IMR-90 (cell line): ENCODE results near the gene NRCAM. TPM values are rescaled to one million over a fixed set of nuclear protein-coding genes. Genes with fewer than 3 reads are reported as not detected.

ENCODE experiments used
- ATAC-seq: fragments of 200-7000 bp; cut with Tn5 transposase; 2 replicates; pipeline ENCODE4 v1.9.1; 2020; ENCODE audit warnings: low read depth, mild to moderate bottlenecking, moderate library complexity
- BruUV-seq: library from RNA; stranded (reverse); fragments of 400-500 nt; replicated peaks from 2 replicates; lab custom pipeline; 2021; lab: Mats Ljungman, UMichigan
- CTCF ChIA-PET: fragments of 300-600 bp; formaldehyde crosslinking; extraction: SDS; loops from one replicate; lab custom pipeline; 2021; ENCODE audit warnings: antibody characterized with exemption; lab: Yijun Ruan, JAX
- POLR2A ChIA-PET: fragments of 300-600 bp; sonication (Branson Sonifier 250); formaldehyde crosslinking; loops from one replicate; lab custom pipeline; 2022; ENCODE audit warnings: antibody characterized with exemption; ENCODE audit not compliant: unreplicated experiment; lab: Charles Lee
- DNase-seq: peaks from one replicate; pipeline ENCODE4 v3.0.0; 2013
- H2AFZ ChIP-seq: replicated peaks from 2 replicates; pipeline ENCODE3; 2013; ENCODE audit warnings: low read length, mild to moderate bottlenecking; ENCODE audit not compliant: poor library complexity
- H2AK5ac ChIP-seq: 2 replicates; pipeline ENCODE4 v1.6.1; 2013; ENCODE audit warnings: low read depth, low read length, inconsistent platforms
- H2AK9ac ChIP-seq: replicated peaks from 2 replicates; pipeline ENCODE3; 2013; ENCODE audit warnings: mild to moderate bottlenecking, low read depth, low read length, moderate library complexity; ENCODE audit not compliant: poor library complexity
- H2BK120ac ChIP-seq: 2 replicates; pipeline ENCODE4 v1.6.1; 2013; ENCODE audit warnings: low read depth, low read length, inconsistent platforms
- H2BK15ac ChIP-seq: 3 replicates; pipeline ENCODE4 v1.6.1; 2013; ENCODE audit warnings: low read depth, low read length, inconsistent platforms
- H2BK20ac ChIP-seq: 2 replicates; pipeline ENCODE4 v1.6.1; 2013; ENCODE audit warnings: low read depth, mild to moderate bottlenecking, inconsistent platforms, low read length, moderate library complexity
- H2BK5ac ChIP-seq: 2 replicates; pipeline ENCODE4 v1.6.1; 2013; ENCODE audit warnings: mild to moderate bottlenecking, low read depth, low read length, inconsistent platforms; ENCODE audit not compliant: poor library complexity, severe bottlenecking
- H3K14ac ChIP-seq: replicated peaks from 2 replicates; pipeline ENCODE4 v1.6.1; 2013; ENCODE audit warnings: low read depth, low read length, inconsistent platforms
- H3K18ac ChIP-seq: 2 replicates; pipeline ENCODE4 v1.6.1; 2013; ENCODE audit warnings: low read depth, low read length, control low read depth
- H3K23ac ChIP-seq: 2 replicates; pipeline ENCODE4 v1.6.1; 2013; ENCODE audit warnings: low read depth, low read length, inconsistent platforms
- H3K27ac ChIP-seq: 2 replicates; pipeline ENCODE4 v1.5.1; 2013; ENCODE audit warnings: mild to moderate bottlenecking, control low read depth, low read length; ENCODE audit not compliant: insufficient read depth
- H3K27me3 ChIP-seq: 2 replicates; pipeline ENCODE4 v1.6.1; 2013; ENCODE audit warnings: low read length; ENCODE audit not compliant: control insufficient read depth, insufficient read depth
- H3K36me3 ChIP-seq: 2 replicates; pipeline ENCODE4 v1.6.1; 2013; ENCODE audit warnings: low read length, mixed read lengths; ENCODE audit not compliant: control insufficient read depth, insufficient read depth
- H3K4ac ChIP-seq: 2 replicates; pipeline ENCODE4 v1.6.1; 2013; ENCODE audit warnings: low read depth, low read length, inconsistent platforms
- H3K4me1 ChIP-seq: 2 replicates; pipeline ENCODE4 v1.6.1; 2013; ENCODE audit warnings: low read length, mixed read lengths; ENCODE audit not compliant: control insufficient read depth, insufficient read depth
- H3K4me2 ChIP-seq: 2 replicates; pipeline ENCODE4 v1.6.1; 2013; ENCODE audit warnings: low read depth, mild to moderate bottlenecking, control low read depth, low read length, moderate library complexity
- H3K4me3 ChIP-seq: 2 replicates; pipeline ENCODE4 v1.5.1; 2013; ENCODE audit warnings: low read depth, mild to moderate bottlenecking, control low read depth, low read length, moderate library complexity; ENCODE audit not compliant: insufficient read depth
- H3K56ac ChIP-seq: 2 replicates; pipeline ENCODE4 v1.6.1; 2013; ENCODE audit warnings: low read length, inconsistent platforms; ENCODE audit not compliant: insufficient read depth; ENCODE audit errors: extremely low read depth
- H3K79me1 ChIP-seq, 2 experiments: 2 replicates each; pipeline ENCODE4 v1.6.1; 2013; ENCODE audit warnings: low read length in 2 of 2, inconsistent platforms in 1 of 2, low read depth in 1 of 2
- H3K9ac ChIP-seq: 2 replicates; pipeline ENCODE4 v1.6.1; 2013; ENCODE audit warnings: low read depth, low read length, control low read depth
- H3K9me1 ChIP-seq: 2 replicates; pipeline ENCODE4 v1.6.1; 2013; ENCODE audit warnings: low read length, inconsistent platforms; ENCODE audit not compliant: insufficient read depth
- H3K9me3 ChIP-seq: 2 replicates; pipeline ENCODE4 v1.6.1; 2013; ENCODE audit warnings: low read length; ENCODE audit not compliant: control insufficient read depth, insufficient read depth
- H4K20me1 ChIP-seq: 2 replicates; pipeline ENCODE4 v1.6.1; 2013; ENCODE audit warnings: low read length, inconsistent platforms; ENCODE audit not compliant: insufficient read depth
- H4K5ac ChIP-seq: 2 replicates; pipeline ENCODE4 v1.6.1; 2013; ENCODE audit warnings: mild to moderate bottlenecking, low read depth, low read length, control low read depth
- H4K8ac ChIP-seq, 2 experiments: 2 replicates each; pipeline ENCODE4 v1.6.1; 2013; ENCODE audit warnings: low read depth in 2 of 2, low read length in 2 of 2, control low read depth in 1 of 2, inconsistent platforms in 1 of 2
- H4K91ac ChIP-seq: 2 replicates; pipeline ENCODE4 v1.6.1; 2013; ENCODE audit warnings: low read depth, low read length, inconsistent platforms; ENCODE audit not compliant: insufficient read depth
- BHLHE40 ChIP-seq: fragments of 150-350 bp; IDR thresholded peaks from 2 replicates; pipeline ENCODE4 v1.6.1; 2016; ENCODE audit warnings: mild to moderate bottlenecking, low read depth, low read length
- CEBPB ChIP-seq: IDR thresholded peaks from 2 replicates; pipeline ENCODE4 v1.6.1; 2012; ENCODE audit warnings: low read depth, low read length, improper control_type of control experiment
- CHD1 ChIP-seq: IDR thresholded peaks from 2 replicates; pipeline ENCODE4 v1.6.1; 2012; ENCODE audit warnings: low read depth, low read length, improper control_type of control experiment
- CTCF ChIP-seq: conservative IDR thresholded peaks from 2 replicates; pipeline ENCODE4 v1.5.1; 2012; ENCODE audit warnings: mild to moderate bottlenecking, low read depth, low read length, improper control_type of control experiment
- ELK1 ChIP-seq: fragments of 150-350 bp; IDR thresholded peaks from 2 replicates; pipeline ENCODE4 v1.6.1; 2016; ENCODE audit warnings: low read depth, mild to moderate bottlenecking, low read length, moderate library complexity, borderline replicate concordance
- FOS ChIP-seq: fragments of 150-350 bp; IDR thresholded peaks from 2 replicates; pipeline ENCODE4 v1.6.1; 2016; ENCODE audit warnings: low read depth, low read length
- MAFK ChIP-seq: IDR thresholded peaks from 2 replicates; pipeline ENCODE4 v1.6.1; 2012; ENCODE audit warnings: low read depth, low read length, improper control_type of control experiment
- MAZ ChIP-seq: IDR thresholded peaks from 2 replicates; pipeline ENCODE4 v1.6.1; 2012; ENCODE audit warnings: low read depth, mild to moderate bottlenecking, low read length, improper control_type of control experiment, moderate library complexity, borderline replicate concordance
- MXI1 ChIP-seq: IDR thresholded peaks from 2 replicates; pipeline ENCODE4 v1.6.1; 2012; ENCODE audit warnings: low read depth, mild to moderate bottlenecking, low read length, moderate library complexity, borderline replicate concordance
- NFE2L2 ChIP-seq: fragments of 150-350 bp; IDR thresholded peaks from 2 replicates; pipeline ENCODE4 v1.6.1; 2016; ENCODE audit warnings: low read depth, mild to moderate bottlenecking, low read length
- POLR2A ChIP-seq: IDR thresholded peaks from 2 replicates; pipeline ENCODE4 v1.6.1; 2012; ENCODE audit warnings: mild to moderate bottlenecking, low read depth, low read length
- RAD21 ChIP-seq: IDR thresholded peaks from 2 replicates; pipeline ENCODE4 v1.6.1; 2012; ENCODE audit warnings: low read length, improper control_type of control experiment
- RCOR1 ChIP-seq: IDR thresholded peaks from 2 replicates; pipeline ENCODE4 v1.6.1; 2012; ENCODE audit warnings: mild to moderate bottlenecking, low read length, improper control_type of control experiment; ENCODE audit not compliant: insufficient replicate concordance
- RFX5 ChIP-seq: IDR thresholded peaks from 2 replicates; pipeline ENCODE4 v1.8.0; 2012; ENCODE audit warnings: low read depth, mild to moderate bottlenecking, low read length, moderate library complexity
- SMC3 ChIP-seq: fragments of 150-350 bp; IDR thresholded peaks from 2 replicates; pipeline ENCODE4 v1.6.1; 2016; ENCODE audit warnings: low read depth, mild to moderate bottlenecking, antibody characterized with exemption, low read length, moderate library complexity
- USF2 ChIP-seq: fragments of 150-350 bp; IDR thresholded peaks from 2 replicates; pipeline ENCODE4 v1.6.1; 2017; ENCODE audit warnings: mild to moderate bottlenecking, antibody characterized with exemption, low read length, low read depth
- WGBS, 2 experiments: methylation state at CpG; one replicate each; pipeline versions ENCODE4 v1.1.5 to v1.1.7; 2013; ENCODE audit warnings: missing lambda C conversion rate in 2 of 2; ENCODE audit not compliant: insufficient read length in 1 of 2; ENCODE audit errors: extremely low coverage in 2 of 2; 5-methylcytosine and 5-hydroxymethylcytosine counted together
- dilution Hi-C: fragments of 300-500 bp; cut with HindIII; formaldehyde crosslinking; loops from one replicate; pipeline ENCODE4 v1.14.3; 2018; ENCODE audit warnings: low sequenced_read_pairs; ENCODE audit not compliant: unreplicated experiment
- in situ Hi-C: fragments of 300-500 bp; cut with MboI; formaldehyde crosslinking; loops from 3 replicates; pipeline ENCODE4 v1.14.3; 2019; ENCODE audit warnings: low sequenced_read_pairs, inconsistent platforms, mixed read lengths
- intact Hi-C: fragments of 100-400 bp; cut with micrococcal nuclease; formaldehyde crosslinking; loops from 2 replicates; pipeline ENCODE4 v1.10.0; 2022
- polyA plus RNA-seq, 3 experiments: library from polyadenylated mRNA; depleted of rRNA; stranded (reverse); fragments of >200 nt; gene quantifications; 2 replicates each; pipeline ENCODE4 v1.2.3, GENCODE V29; 2012; ENCODE audit warnings: low replicate concordance in 1 of 3
- total RNA-seq: library from RNA; depleted of rRNA; stranded (reverse); fragments of >200 nt; gene quantifications from 2 replicates; pipeline ENCODE4 v1.2.3, GENCODE V29; 2012

The NRCAM gene
- total and polyA plus RNA-seq, 2 of the 4 experiments (the other 2 are of a cell fraction), result 0.46 to 1.1 TPM

- ATAC-seq (no peak), DNase-seq (no peak)
- Histone ChIP-seq H2AK5ac (no peak overlapping the region), H3K9ac (no peak overlapping the region), H3K18ac (no peak overlapping the region), H2AFZ (no peak overlapping the region), H2BK5ac (no peak overlapping the region), H2AK9ac (no peak overlapping the region), H3K27ac (no peak overlapping the region), H3K23ac (no peak overlapping the region), H4K5ac (no peak overlapping the region), H3K9me1 (no peaks in the 10 kb centered on the region), H3K9me3 (no peaks in the 10 kb centered on the region), H4K20me1 (no peaks in the 10 kb centered on the region), H3K4me1 (0 out of 2 replicates have a peak, but pooled peaks cover 1% of the 10 kb centered on the region), H3K79me1 (no peaks in the 10 kb centered on the region), H2BK120ac (no peak overlapping the region), H4K91ac (no peak overlapping the region), H3K27me3 (no peaks in the 10 kb centered on the region; the same call in none of the 2 replicates), H3K36me3 (no peaks in the 10 kb centered on the region), H2BK15ac (no peak overlapping the region), H3K14ac (no peak overlapping the region), H4K8ac (no peak overlapping the region), H3K4me2 (no peak overlapping the region), H2BK20ac (no peak overlapping the region), H3K4ac (no peak overlapping the region), H3K4me3 (no peak overlapping the region), H3K56ac (no peak overlapping the region)
- intact Hi-C loops, result no loop called here
- no TSS peak for BruUV-seq
- no CpG with 5 or more reads among the region's 3 CpGs for WGBS, 2 experiments
- ChIA-PET CTCF (no interaction called here), POLR2A (no interaction called here)
- TF ChIP-seq SMC3 (no peak), ELK1 (no peak), RFX5 (no peak), POLR2A (no peak), MAFK (no peak), FOS (no peak), NFE2L2 (no peak), CHD1 (no peak), USF2 (no peak), BHLHE40 (no peak), RCOR1 (no peak), CEBPB (no peak), CTCF (no peak), MAZ (no peak), RAD21 (no peak), MXI1 (no peak)
- dilution Hi-C loops, result no loop called here
- in situ Hi-C loops, result no loop called here
Measured at GRCh38 chr7:108266491-108266890, 189.7 kb downstream of the NRCAM start.
